ENCODE results near the gene NSD2.

The NSD2 gene

DNA sequence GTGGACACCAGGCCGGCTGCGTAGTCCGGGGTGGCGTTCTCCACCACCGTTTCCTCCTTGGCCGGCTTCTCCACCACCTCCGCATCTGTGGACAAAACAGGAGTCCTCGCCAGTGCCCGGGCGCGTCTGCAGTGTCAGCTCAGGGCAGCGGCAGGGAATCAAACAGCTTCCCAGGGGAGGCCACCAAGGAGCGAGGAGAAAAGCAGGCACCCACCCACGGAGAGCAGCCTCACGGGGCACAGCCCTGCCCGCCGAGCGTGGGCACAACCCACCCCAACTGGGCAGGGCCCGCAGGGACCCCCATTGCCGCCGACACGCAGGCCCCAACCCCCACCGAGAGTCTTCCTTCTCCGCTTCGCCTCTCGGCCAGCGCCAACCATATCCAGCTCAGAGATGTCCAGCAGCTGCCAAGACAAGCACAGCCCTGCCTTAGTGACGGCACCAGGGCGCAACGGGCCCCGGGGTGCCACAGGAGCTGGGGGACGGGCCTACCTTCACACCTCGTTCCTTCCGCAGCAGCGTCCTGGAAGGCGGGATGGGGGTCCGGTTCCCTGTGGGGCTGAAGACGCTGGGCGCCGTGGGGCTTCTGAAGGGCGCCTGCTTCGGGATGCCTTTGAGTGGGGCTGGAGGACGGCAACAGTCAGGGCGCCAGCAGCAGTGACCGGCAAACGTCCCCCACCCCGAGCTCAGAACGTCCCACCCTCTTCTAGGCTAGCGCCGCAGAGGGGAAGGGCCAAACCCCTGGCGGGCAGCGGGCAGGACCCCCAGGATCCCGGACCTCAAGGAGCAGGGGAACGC, 114.8 kb downstream of the NSD2 start:
- Histone ChIP-seq H3K9ac (no peak overlapping the region), H3K79me2 (peaks cover 3% of the 10 kb centered on the region), H3K9me3 (ENCODE audit: control insufficient read depth, low read length) (no peaks in the 10 kb centered on the region), H3K4me1 (no peaks in the 10 kb centered on the region), H2AFZ (no peak overlapping the region), H3K4me2 (ENCODE audit: low read length) (no peak overlapping the region), H3K4me3 (ENCODE audit: low read depth, low read length) (no peak overlapping the region), H3K36me3 (ENCODE audit: control insufficient read depth, insufficient read depth, low read length) (no peaks in the 10 kb centered on the region), H3K27me3 (ENCODE audit: control insufficient read depth, insufficient read depth, low read length) (no peaks in the 10 kb centered on the region), H3K27ac (no peak overlapping the region)
- TF ChIP-seq, protein P1, sequence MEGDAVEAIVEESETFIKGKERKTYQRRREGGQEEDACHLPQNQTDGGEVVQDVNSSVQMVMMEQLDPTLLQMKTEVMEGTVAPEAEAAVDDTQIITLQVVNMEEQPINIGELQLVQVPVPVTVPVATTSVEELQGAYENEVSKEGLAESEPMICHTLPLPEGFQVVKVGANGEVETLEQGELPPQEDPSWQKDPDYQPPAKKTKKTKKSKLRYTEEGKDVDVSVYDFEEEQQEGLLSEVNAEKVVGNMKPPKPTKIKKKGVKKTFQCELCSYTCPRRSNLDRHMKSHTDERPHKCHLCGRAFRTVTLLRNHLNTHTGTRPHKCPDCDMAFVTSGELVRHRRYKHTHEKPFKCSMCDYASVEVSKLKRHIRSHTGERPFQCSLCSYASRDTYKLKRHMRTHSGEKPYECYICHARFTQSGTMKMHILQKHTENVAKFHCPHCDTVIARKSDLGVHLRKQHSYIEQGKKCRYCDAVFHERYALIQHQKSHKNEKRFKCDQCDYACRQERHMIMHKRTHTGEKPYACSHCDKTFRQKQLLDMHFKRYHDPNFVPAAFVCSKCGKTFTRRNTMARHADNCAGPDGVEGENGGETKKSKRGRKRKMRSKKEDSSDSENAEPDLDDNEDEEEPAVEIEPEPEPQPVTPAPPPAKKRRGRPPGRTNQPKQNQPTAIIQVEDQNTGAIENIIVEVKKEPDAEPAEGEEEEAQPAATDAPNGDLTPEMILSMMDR (IDR thresholded peaks at IDR 0.05) = no peak

DNA sequence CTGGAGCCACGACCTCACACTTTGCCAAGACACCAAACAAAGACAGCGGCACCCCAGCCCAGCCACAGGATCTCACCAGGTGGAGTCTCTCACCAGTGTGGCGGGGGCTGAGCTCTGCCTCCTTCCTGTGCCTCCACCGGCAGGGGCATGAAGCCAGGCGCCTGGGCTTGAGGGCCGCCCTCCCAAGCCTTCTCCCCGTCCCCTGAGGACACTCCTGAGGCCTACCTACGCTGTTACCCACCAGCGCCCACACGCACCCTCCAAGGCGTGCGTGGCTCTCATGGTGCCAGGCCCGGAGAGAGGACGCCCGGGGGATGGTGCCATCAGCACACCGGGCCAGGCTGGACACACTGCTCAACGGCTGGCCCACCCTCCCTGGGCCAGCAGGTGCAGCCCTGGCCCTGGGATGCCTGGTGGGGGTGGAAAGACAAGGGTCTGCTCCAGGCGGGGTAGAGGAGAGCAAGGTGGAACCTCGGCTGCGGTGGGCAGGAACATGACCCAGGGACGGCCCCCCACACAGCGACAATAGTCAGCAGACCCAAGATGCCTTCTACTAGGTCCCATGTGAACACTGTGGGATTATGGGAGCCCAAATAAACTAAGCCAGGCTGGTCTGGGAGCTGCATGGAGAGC, 115.5 kb downstream of the NSD2 start:
- no peak overlapping the region for H2AFZ ChIP-seq
- peaks cover 6% of the 10 kb centered on the region for H3K79me2 ChIP-seq
- no peak overlapping the region for H3K9ac ChIP-seq
- H3K27ac ChIP-seq = no peak overlapping the region
- no peaks in the 10 kb centered on the region for H3K36me3 ChIP-seq (ENCODE audit: control insufficient read depth, insufficient read depth, low read length)
- H3K27me3 ChIP-seq (ENCODE audit: control insufficient read depth, insufficient read depth, low read length) = no peaks in the 10 kb centered on the region
- no peaks in the 10 kb centered on the region for H3K4me1 ChIP-seq
- H3K4me3 ChIP-seq (ENCODE audit: low read depth, low read length) = no peak overlapping the region
- H3K4me2 ChIP-seq (ENCODE audit: low read length) = no peak overlapping the region
- TF ChIP-seq, protein P1 (IDR thresholded peaks at IDR 0.05) = no peak
- H3K9me3 ChIP-seq (ENCODE audit: control insufficient read depth, low read length) = no peaks in the 10 kb centered on the region

DNA sequence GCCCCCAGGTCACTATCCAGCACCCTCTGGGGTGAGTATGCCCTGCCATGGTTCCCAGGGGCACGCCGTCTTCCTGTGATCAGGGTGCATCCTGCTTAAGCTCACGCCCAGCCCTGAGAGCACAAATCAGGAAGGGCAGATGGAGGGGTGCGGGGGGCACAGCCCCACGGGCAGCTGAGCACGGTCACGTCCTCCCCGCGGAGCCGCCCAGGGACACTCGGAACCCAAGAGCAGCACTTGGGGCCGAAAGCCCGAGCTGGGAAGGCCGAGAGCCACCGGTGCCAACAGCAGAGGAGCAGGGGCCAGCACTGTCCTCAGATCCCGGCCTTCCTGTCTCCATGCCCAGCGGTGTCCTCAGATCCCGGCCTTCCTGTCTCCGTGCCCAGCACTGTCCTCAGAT, 116.1 kb downstream of the NSD2 start:
- H3K36me3 ChIP-seq (ENCODE audit: control insufficient read depth, insufficient read depth, low read length) = no peaks in the 10 kb centered on the region

DNA sequence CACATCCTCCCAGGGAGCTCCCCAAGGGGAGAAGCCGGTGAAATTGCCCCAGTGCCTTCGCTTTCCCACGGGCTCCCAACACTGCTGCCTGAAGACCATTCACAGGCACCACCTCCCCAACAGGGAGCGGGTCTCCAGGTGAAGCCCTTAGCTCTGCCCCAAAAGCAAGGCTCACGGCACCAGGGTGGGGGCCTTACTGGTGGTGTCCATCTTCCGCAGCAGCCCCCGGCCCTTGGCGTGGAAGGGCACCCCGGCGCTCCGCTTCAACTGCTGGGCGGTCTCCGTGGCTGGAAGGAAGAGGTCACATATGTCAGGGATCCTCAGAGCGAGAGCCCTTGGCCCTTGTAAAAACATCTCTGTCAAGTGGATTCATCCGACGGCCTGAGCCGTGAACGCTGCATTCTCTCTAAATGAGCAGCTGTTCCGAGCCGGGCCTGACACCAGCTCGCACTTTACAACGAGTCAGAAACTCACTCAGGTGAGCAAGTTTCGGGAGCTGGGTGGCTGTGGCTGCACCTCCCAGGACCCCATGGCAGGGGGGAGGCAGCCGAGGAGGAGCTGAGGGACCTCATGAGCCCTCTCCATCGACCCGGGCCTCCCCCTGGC, 116.6 kb downstream of the NSD2 start:
- Histone ChIP-seq H3K27ac (no peak overlapping the region), H3K9ac (no peak overlapping the region), H3K79me2 (peaks cover 13% of the 10 kb centered on the region), H3K4me3 (ENCODE audit: low read depth, low read length) (no peak overlapping the region), H3K27me3 (ENCODE audit: control insufficient read depth, insufficient read depth, low read length) (no peaks in the 10 kb centered on the region), H2AFZ (no peak overlapping the region), H3K4me2 (ENCODE audit: low read length) (no peak overlapping the region), H3K9me3 (ENCODE audit: control insufficient read depth, low read length) (no peaks in the 10 kb centered on the region), H3K4me1 (no peaks in the 10 kb centered on the region), H3K36me3 (ENCODE audit: control insufficient read depth, insufficient read depth, low read length) (no peaks in the 10 kb centered on the region)
- TF ChIP-seq, protein P1 (IDR thresholded peaks at IDR 0.05) = no peak

More for the DNA sequence above, 116.1 kb downstream of the NSD2 start:
- TF ChIP-seq, protein P1 (IDR thresholded peaks at IDR 0.05) = no peak
- peaks cover 9% of the 10 kb centered on the region for H3K79me2 ChIP-seq
- no peak overlapping the region for H3K27ac ChIP-seq
- H3K9me3 ChIP-seq (ENCODE audit: control insufficient read depth, low read length) = no peaks in the 10 kb centered on the region
- no peak overlapping the region for H3K4me2 ChIP-seq (ENCODE audit: low read length)
- no peak overlapping the region for H3K4me3 ChIP-seq (ENCODE audit: low read depth, low read length)
- H3K27me3 ChIP-seq (ENCODE audit: control insufficient read depth, insufficient read depth, low read length) = no peaks in the 10 kb centered on the region
- H3K9ac ChIP-seq = no peak overlapping the region
- H3K4me1 ChIP-seq = no peaks in the 10 kb centered on the region
- H2AFZ ChIP-seq = no peak overlapping the region

All from parathyroid adenoma (tissue), 2 donors.